Measurements from ENCODE around the gene POLD1. TPM values are rescaled to one million over a fixed set of nuclear protein-coding genes. Genes with fewer than 3 reads are reported as not detected.

Gene POLD1
- total and polyA plus RNA-seq, 4 donors: 7.5 to 57.1 (median 8.2) TPM

DNA sequence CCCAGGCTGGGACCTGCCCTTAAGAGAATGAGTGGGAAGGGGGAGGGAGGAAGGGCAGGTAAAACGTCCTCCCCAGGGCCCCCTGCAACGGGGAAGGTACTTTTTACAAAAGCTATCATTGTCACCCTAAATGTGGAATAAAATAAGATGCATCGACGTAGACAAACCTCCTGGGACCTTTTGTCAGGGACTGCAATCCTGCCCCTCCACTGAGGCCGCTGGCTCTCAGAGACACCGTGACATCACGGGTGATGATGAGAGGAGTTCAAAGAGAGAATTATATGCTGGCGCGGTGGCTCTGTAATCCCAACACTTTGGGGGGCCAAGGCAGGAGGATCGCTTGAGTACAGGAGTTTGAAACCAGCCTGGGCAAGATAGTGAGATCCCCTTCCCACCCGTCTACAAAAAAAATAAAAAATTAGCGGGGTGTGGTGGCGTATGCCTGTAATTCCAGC is 46.8 kb downstream of the POLD1 start:
- peaks cover 2 to 9% (median 5%) of the 10 kb centered on the region in 4 donors for H3K4me1 ChIP-seq (ENCODE audit: control insufficient read depth in 4 of 4, insufficient read depth in 4 of 4, low read length in 3 of 4)
- WGBS: 34% methylated on average over 13 of the region's 13 CpGs
- H3K9ac ChIP-seq (ENCODE audit: low read depth in 1 of 2, low read length in 2 of 2): peak overlapping the region in 1 of 2 donors; percentile 5
- no peaks in the 10 kb centered on the region for H3K9me3 ChIP-seq (ENCODE audit: control insufficient read depth in 4 of 4, low read length in 3 of 4)
- TF ChIP-seq SP1 (IDR thresholded peaks at IDR 0.05) (no peak), YY1 (IDR thresholded peaks at IDR 0.05) (no peak), ATF3 (IDR thresholded peaks at IDR 0.05) (no peak), RXRA (IDR thresholded peaks at IDR 0.05) (no peak), MAX (IDR thresholded peaks at IDR 0.05) (no peak), TAF1 (conservative IDR thresholded peaks at IDR 0.05) (no peak), HNF4A (conservative IDR thresholded peaks at IDR 0.05) (no peak), JUND (IDR thresholded peaks at IDR 0.05) (no peak), FOXA1 (IDR thresholded peaks at IDR 0.05) (no peak), GABPA (IDR thresholded peaks at IDR 0.05 in 1 of 2, conservative IDR thresholded peaks at IDR 0.05 in 1 of 2) (no peak), HNF4G (IDR thresholded peaks at IDR 0.05) (no peak)
- TF ChIP-seq, protein P1, sequence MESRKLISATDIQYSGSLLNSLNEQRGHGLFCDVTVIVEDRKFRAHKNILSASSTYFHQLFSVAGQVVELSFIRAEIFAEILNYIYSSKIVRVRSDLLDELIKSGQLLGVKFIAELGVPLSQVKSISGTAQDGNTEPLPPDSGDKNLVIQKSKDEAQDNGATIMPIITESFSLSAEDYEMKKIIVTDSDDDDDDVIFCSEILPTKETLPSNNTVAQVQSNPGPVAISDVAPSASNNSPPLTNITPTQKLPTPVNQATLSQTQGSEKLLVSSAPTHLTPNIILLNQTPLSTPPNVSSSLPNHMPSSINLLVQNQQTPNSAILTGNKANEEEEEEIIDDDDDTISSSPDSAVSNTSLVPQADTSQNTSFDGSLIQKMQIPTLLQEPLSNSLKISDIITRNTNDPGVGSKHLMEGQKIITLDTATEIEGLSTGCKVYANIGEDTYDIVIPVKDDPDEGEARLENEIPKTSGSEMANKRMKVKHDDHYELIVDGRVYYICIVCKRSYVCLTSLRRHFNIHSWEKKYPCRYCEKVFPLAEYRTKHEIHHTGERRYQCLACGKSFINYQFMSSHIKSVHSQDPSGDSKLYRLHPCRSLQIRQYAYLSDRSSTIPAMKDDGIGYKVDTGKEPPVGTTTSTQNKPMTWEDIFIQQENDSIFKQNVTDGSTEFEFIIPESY (IDR thresholded peaks at IDR 0.05): no peak
- TF ChIP-seq, protein P2, sequence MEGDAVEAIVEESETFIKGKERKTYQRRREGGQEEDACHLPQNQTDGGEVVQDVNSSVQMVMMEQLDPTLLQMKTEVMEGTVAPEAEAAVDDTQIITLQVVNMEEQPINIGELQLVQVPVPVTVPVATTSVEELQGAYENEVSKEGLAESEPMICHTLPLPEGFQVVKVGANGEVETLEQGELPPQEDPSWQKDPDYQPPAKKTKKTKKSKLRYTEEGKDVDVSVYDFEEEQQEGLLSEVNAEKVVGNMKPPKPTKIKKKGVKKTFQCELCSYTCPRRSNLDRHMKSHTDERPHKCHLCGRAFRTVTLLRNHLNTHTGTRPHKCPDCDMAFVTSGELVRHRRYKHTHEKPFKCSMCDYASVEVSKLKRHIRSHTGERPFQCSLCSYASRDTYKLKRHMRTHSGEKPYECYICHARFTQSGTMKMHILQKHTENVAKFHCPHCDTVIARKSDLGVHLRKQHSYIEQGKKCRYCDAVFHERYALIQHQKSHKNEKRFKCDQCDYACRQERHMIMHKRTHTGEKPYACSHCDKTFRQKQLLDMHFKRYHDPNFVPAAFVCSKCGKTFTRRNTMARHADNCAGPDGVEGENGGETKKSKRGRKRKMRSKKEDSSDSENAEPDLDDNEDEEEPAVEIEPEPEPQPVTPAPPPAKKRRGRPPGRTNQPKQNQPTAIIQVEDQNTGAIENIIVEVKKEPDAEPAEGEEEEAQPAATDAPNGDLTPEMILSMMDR (IDR thresholded peaks at IDR 0.05; ENCODE audit: low read depth, low read length, missing input control): no peak
- TF ChIP-seq, protein P3, sequence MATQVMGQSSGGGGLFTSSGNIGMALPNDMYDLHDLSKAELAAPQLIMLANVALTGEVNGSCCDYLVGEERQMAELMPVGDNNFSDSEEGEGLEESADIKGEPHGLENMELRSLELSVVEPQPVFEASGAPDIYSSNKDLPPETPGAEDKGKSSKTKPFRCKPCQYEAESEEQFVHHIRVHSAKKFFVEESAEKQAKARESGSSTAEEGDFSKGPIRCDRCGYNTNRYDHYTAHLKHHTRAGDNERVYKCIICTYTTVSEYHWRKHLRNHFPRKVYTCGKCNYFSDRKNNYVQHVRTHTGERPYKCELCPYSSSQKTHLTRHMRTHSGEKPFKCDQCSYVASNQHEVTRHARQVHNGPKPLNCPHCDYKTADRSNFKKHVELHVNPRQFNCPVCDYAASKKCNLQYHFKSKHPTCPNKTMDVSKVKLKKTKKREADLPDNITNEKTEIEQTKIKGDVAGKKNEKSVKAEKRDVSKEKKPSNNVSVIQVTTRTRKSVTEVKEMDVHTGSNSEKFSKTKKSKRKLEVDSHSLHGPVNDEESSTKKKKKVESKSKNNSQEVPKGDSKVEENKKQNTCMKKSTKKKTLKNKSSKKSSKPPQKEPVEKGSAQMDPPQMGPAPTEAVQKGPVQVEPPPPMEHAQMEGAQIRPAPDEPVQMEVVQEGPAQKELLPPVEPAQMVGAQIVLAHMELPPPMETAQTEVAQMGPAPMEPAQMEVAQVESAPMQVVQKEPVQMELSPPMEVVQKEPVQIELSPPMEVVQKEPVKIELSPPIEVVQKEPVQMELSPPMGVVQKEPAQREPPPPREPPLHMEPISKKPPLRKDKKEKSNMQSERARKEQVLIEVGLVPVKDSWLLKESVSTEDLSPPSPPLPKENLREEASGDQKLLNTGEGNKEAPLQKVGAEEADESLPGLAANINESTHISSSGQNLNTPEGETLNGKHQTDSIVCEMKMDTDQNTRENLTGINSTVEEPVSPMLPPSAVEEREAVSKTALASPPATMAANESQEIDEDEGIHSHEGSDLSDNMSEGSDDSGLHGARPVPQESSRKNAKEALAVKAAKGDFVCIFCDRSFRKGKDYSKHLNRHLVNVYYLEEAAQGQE (IDR thresholded peaks at IDR 0.05): no peak
- no peak for DNase-seq (ENCODE audit: low spot score)
- no peak overlapping the region for H3K27ac ChIP-seq (ENCODE audit: low read depth in 1 of 2, low read length in 2 of 2)
- peaks cover 0 to 6% (median 0%) of the 10 kb centered on the region in 4 donors for H3K27me3 ChIP-seq (ENCODE audit: control insufficient read depth in 4 of 4, insufficient read depth in 4 of 4, low read length in 3 of 4)
- peak overlapping the region in 1 of 3 donors; percentile 72 for H3K4me3 ChIP-seq (ENCODE audit: low read depth in 1 of 3, low read length in 3 of 3)
- H3K36me3 ChIP-seq (ENCODE audit: control insufficient read depth in 4 of 4, insufficient read depth in 3 of 4, low read depth in 1 of 4, low read length in 3 of 4): no peaks in the 10 kb centered on the region

All from liver (tissue), 9 donors.